ENCODE data around the gene ELL2.
"Not testable (repeated sequence)": the region's sequence is repeated elsewhere in the genome, so short reads cannot be mapped to it uniquely, and the experiment has no call there.

DNA sequence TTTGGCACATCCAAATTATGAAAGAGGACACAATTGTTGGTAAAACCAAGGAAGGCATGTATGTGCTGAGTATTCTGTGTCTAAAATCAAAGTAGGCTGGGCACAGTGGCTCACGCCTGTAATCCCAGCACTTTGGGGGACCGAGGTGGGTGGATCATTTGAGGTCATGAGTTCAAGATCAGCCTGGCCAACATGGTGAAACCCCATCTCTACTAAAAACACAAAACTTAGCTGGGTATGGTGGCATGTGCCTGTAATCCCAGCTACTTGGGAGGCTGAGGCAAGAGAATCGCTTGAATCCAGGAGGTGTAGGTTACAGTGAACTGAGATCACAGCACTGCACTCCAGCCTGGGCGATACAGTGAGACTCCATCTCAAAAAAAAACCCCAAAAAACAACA lies 124.7 kb downstream of the ELL2 start:
- TF ChIP-seq, protein P1, sequence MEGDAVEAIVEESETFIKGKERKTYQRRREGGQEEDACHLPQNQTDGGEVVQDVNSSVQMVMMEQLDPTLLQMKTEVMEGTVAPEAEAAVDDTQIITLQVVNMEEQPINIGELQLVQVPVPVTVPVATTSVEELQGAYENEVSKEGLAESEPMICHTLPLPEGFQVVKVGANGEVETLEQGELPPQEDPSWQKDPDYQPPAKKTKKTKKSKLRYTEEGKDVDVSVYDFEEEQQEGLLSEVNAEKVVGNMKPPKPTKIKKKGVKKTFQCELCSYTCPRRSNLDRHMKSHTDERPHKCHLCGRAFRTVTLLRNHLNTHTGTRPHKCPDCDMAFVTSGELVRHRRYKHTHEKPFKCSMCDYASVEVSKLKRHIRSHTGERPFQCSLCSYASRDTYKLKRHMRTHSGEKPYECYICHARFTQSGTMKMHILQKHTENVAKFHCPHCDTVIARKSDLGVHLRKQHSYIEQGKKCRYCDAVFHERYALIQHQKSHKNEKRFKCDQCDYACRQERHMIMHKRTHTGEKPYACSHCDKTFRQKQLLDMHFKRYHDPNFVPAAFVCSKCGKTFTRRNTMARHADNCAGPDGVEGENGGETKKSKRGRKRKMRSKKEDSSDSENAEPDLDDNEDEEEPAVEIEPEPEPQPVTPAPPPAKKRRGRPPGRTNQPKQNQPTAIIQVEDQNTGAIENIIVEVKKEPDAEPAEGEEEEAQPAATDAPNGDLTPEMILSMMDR (IDR thresholded peaks at IDR 0.05): not testable (repeated sequence)
- TF ChIP-seq POLR2A (IDR thresholded peaks at IDR 0.05): not testable (repeated sequence)
